Measurements from ENCODE around the gene APC2.

APC2 gene

GRCh38 chr19:1446713-1447481 lies 3.0 kb upstream of the APC2 start:
- Mint-ChIP-seq H3K36me3 (ENCODE audit: low read depth) (peaks cover 10% of the 10 kb centered on the region), H3K27me3 (peaks cover 39% of the 10 kb centered on the region), H3K27ac (no peak overlapping the region), H3K9me3 (no peaks in the 10 kb centered on the region), H3K4me1 (ENCODE audit: low read depth) (peaks cover 22% of the 10 kb centered on the region), H3K4me3 (no peak overlapping the region)

- H3K36me3 Mint-ChIP-seq (ENCODE audit: low read depth): peaks cover 4% of the 10 kb centered on the region
- H3K27ac Mint-ChIP-seq: no peak overlapping the region
- H3K4me3 Mint-ChIP-seq: no peak overlapping the region
Measured at GRCh38 chr19:1447504-1447903, 2.4 kb upstream of the APC2 start.

GRCh38 chr19:1447944-1448343 lies 2.0 kb upstream of the APC2 start:
- Mint-ChIP-seq H3K4me3 (no peak overlapping the region), H3K27me3 (peaks cover 42% of the 10 kb centered on the region), H3K27ac (no peak overlapping the region)

More at GRCh38 chr19:1447504-1447903, 2.4 kb upstream of the APC2 start:
- peaks cover 40% of the 10 kb centered on the region for H3K27me3 Mint-ChIP-seq
- no peaks in the 10 kb centered on the region for H3K9me3 Mint-ChIP-seq
- H3K4me1 Mint-ChIP-seq (ENCODE audit: low read depth): peaks cover 18% of the 10 kb centered on the region

GRCh38 chr19:1450735-1451731 lies 1.1 kb downstream of the APC2 start:
- Mint-ChIP-seq H3K4me3 (no peak overlapping the region), H3K36me3 (ENCODE audit: low read depth) (no peaks in the 10 kb centered on the region), H3K4me1 (ENCODE audit: low read depth) (peaks cover 17% of the 10 kb centered on the region), H3K9me3 (no peaks in the 10 kb centered on the region), H3K27ac (no peak overlapping the region), H3K27me3 (peaks cover 59% of the 10 kb centered on the region)

More at GRCh38 chr19:1447944-1448343, 2.0 kb upstream of the APC2 start:
- H3K9me3 Mint-ChIP-seq: no peaks in the 10 kb centered on the region
- peaks cover 14% of the 10 kb centered on the region for H3K4me1 Mint-ChIP-seq (ENCODE audit: low read depth)
- H3K36me3 Mint-ChIP-seq (ENCODE audit: low read depth): no peaks in the 10 kb centered on the region

GRCh38 chr19:1451916-1452801 lies 2.2 kb downstream of the APC2 start:
- Mint-ChIP-seq H3K4me1 (ENCODE audit: low read depth) (peaks cover 17% of the 10 kb centered on the region), H3K27ac (no peak overlapping the region), H3K36me3 (ENCODE audit: low read depth) (no peaks in the 10 kb centered on the region), H3K27me3 (peaks cover 58% of the 10 kb centered on the region), H3K9me3 (no peaks in the 10 kb centered on the region), H3K4me3 (no peak overlapping the region)

GRCh38 chr19:1452802-1453524 lies 3.0 kb downstream of the APC2 start:
- peaks cover 17% of the 10 kb centered on the region for H3K4me1 Mint-ChIP-seq (ENCODE audit: low read depth)
- H3K27me3 Mint-ChIP-seq: peaks cover 56% of the 10 kb centered on the region
- H3K9me3 Mint-ChIP-seq: no peaks in the 10 kb centered on the region
- H3K27ac Mint-ChIP-seq: no peak overlapping the region
- H3K36me3 Mint-ChIP-seq (ENCODE audit: low read depth): no peaks in the 10 kb centered on the region
- H3K4me3 Mint-ChIP-seq: no peak overlapping the region

- H3K4me1 Mint-ChIP-seq (ENCODE audit: low read depth): peaks cover 17% of the 10 kb centered on the region
- peaks cover 57% of the 10 kb centered on the region for H3K27me3 Mint-ChIP-seq
- no peak overlapping the region for H3K27ac Mint-ChIP-seq
- H3K4me3 Mint-ChIP-seq: no peak overlapping the region
- no peaks in the 10 kb centered on the region for H3K9me3 Mint-ChIP-seq
- no peaks in the 10 kb centered on the region for H3K36me3 Mint-ChIP-seq (ENCODE audit: low read depth)
Measured at GRCh38 chr19:1453525-1454364, 3.8 kb downstream of the APC2 start.

- H3K4me1 Mint-ChIP-seq (ENCODE audit: low read depth): peaks cover 13% of the 10 kb centered on the region
- no peak overlapping the region for H3K27ac Mint-ChIP-seq
- H3K9me3 Mint-ChIP-seq: no peaks in the 10 kb centered on the region
- H3K27me3 Mint-ChIP-seq: peaks cover 51% of the 10 kb centered on the region
- H3K4me3 Mint-ChIP-seq: no peak overlapping the region
- H3K36me3 Mint-ChIP-seq (ENCODE audit: low read depth): no peaks in the 10 kb centered on the region
Measured at GRCh38 chr19:1455002-1455335, 5.0 kb downstream of the APC2 start.

- H3K9me3 Mint-ChIP-seq: no peaks in the 10 kb centered on the region
- H3K27ac Mint-ChIP-seq: no peak overlapping the region
- peaks cover 48% of the 10 kb centered on the region for H3K27me3 Mint-ChIP-seq
- H3K4me3 Mint-ChIP-seq: no peak overlapping the region
- no peaks in the 10 kb centered on the region for H3K36me3 Mint-ChIP-seq (ENCODE audit: low read depth)
- H3K4me1 Mint-ChIP-seq (ENCODE audit: low read depth): peaks cover 13% of the 10 kb centered on the region
Measured at GRCh38 chr19:1455336-1456120, 5.6 kb downstream of the APC2 start.

- H3K4me1 Mint-ChIP-seq (ENCODE audit: low read depth): peaks cover 10% of the 10 kb centered on the region
- no peaks in the 10 kb centered on the region for H3K9me3 Mint-ChIP-seq
- H3K36me3 Mint-ChIP-seq (ENCODE audit: low read depth): no peaks in the 10 kb centered on the region
- H3K27ac Mint-ChIP-seq: no peak overlapping the region
- H3K27me3 Mint-ChIP-seq: peaks cover 40% of the 10 kb centered on the region
- H3K4me3 Mint-ChIP-seq: no peak overlapping the region
Measured at GRCh38 chr19:1456121-1456900, 6.4 kb downstream of the APC2 start.

- Mint-ChIP-seq H3K27me3 (peaks cover 35% of the 10 kb centered on the region), H3K36me3 (ENCODE audit: low read depth) (no peaks in the 10 kb centered on the region), H3K9me3 (no peaks in the 10 kb centered on the region), H3K4me1 (ENCODE audit: low read depth) (peaks cover 10% of the 10 kb centered on the region), H3K27ac (no peak overlapping the region), H3K4me3 (no peak overlapping the region)
Measured at GRCh38 chr19:1457031-1457739, 7.3 kb downstream of the APC2 start.

GRCh38 chr19:1457892-1458291 lies 8.0 kb downstream of the APC2 start:
- peaks cover 10% of the 10 kb centered on the region for H3K4me1 Mint-ChIP-seq (ENCODE audit: low read depth)
- H3K27ac Mint-ChIP-seq: no peak overlapping the region
- H3K36me3 Mint-ChIP-seq (ENCODE audit: low read depth): no peaks in the 10 kb centered on the region
- H3K27me3 Mint-ChIP-seq: peaks cover 33% of the 10 kb centered on the region
- no peaks in the 10 kb centered on the region for H3K9me3 Mint-ChIP-seq
- H3K4me3 Mint-ChIP-seq: no peak overlapping the region

All from stimulated activated naive CD8-positive, alpha-beta T cell treated with anti-CD3 and anti-CD28 coated beads, Interleukin-15, Interleukin-2, amounts not matched to agents 100 ng/mL and 50 ng/mL, for 24 hours (primary cell).